GM23338 (cell line): ENCODE results near the gene OFD1. TPM values are rescaled to one million over a fixed set of nuclear protein-coding genes. Genes with fewer than 3 reads are reported as not detected.

Source experiments
- ATAC-seq: fragments of 200-7000 bp; cut with Tn5 transposase; 3 replicates; pipeline ENCODE4 v1.9.1; 2020
- DNase-seq: peaks from one replicate; pipeline ENCODE4 v3.0.0-alpha.2; 2015; ENCODE audit warnings: low spot score
- H2AFZ ChIP-seq: fragments of 200-600 bp; sonication (generic); 2 replicates; pipeline ENCODE4 v1.8.0; 2016; ENCODE audit warnings: antibody characterized with exemption, mild to moderate bottlenecking, moderate library complexity
- H3F3A ChIP-seq: fragments of 200-600 bp; sonication (generic); replicated peaks from 2 replicates; pipeline ENCODE4 v1.8.0; 2017; ENCODE audit warnings: antibody characterized with exemption, mixed run types, low read depth
- H3K27ac ChIP-seq: fragments of 200-600 bp; sonication (generic); 2 replicates; pipeline ENCODE4 v1.6.1; 2016; ENCODE audit warnings: low read depth
- H3K27me3 ChIP-seq: fragments of 200-600 bp; sonication (generic); 2 replicates; pipeline ENCODE4 v1.8.0; 2016; ENCODE audit warnings: mild to moderate bottlenecking, mixed run types, moderate library complexity; ENCODE audit not compliant: insufficient read depth
- H3K36me3 ChIP-seq: fragments of 200-600 bp; sonication (generic); 2 replicates; pipeline ENCODE4 v1.8.0; 2016; ENCODE audit warnings: mild to moderate bottlenecking; ENCODE audit not compliant: insufficient read depth
- H3K4me1 ChIP-seq: fragments of 200-600 bp; sonication (generic); 2 replicates; pipeline ENCODE4 v1.8.0; 2016; ENCODE audit warnings: mild to moderate bottlenecking, moderate library complexity; ENCODE audit not compliant: insufficient read depth
- H3K4me2 ChIP-seq: fragments of 200-600 bp; sonication (generic); 2 replicates; pipeline ENCODE4 v1.7.1; 2017; ENCODE audit warnings: mixed run types
- H3K4me3 ChIP-seq: fragments of 200-600 bp; sonication (generic); 2 replicates; pipeline ENCODE4 v1.6.1; 2016; ENCODE audit warnings: mixed run types
- H3K79me2 ChIP-seq: fragments of 200-600 bp; sonication (generic); replicated peaks from 2 replicates; pipeline ENCODE4 v1.8.0; 2017; ENCODE audit warnings: mild to moderate bottlenecking; ENCODE audit not compliant: insufficient read depth
- H3K9me2 ChIP-seq: fragments of 200-600 bp; sonication (generic); 2 replicates; pipeline ENCODE4 v1.8.0; 2017; ENCODE audit not compliant: insufficient read depth
- H4K20me1 ChIP-seq: fragments of 200-600 bp; sonication (generic); replicated peaks from 2 replicates; pipeline ENCODE4 v1.8.0; 2017; ENCODE audit warnings: mild to moderate bottlenecking; ENCODE audit not compliant: insufficient read depth
- H3K27ac Mint-ChIP-seq: 2 replicates; pipeline ENCODE4 v1.8.0; 2020; ENCODE audit warnings: inconsistent platforms, mild to moderate bottlenecking, moderate library complexity, mixed read lengths
- H3K27me3 Mint-ChIP-seq: 3 replicates; pipeline ENCODE4 v1.8.0; 2022; ENCODE audit warnings: low read depth, mild to moderate bottlenecking, moderate library complexity, mixed read lengths, inconsistent platforms; ENCODE audit not compliant: insufficient read depth, poor library complexity
- H3K36me3 Mint-ChIP-seq: 3 replicates; pipeline ENCODE4 v1.8.0; 2021; ENCODE audit warnings: low read depth, mild to moderate bottlenecking, inconsistent platforms, moderate library complexity, mixed read lengths
- H3K4me1 Mint-ChIP-seq: 3 replicates; pipeline ENCODE4 v1.8.0; 2020; ENCODE audit warnings: mild to moderate bottlenecking, inconsistent platforms, mixed read lengths
- H3K4me3 Mint-ChIP-seq: 3 replicates; pipeline ENCODE4 v1.8.0; 2021; ENCODE audit warnings: moderate library complexity, mild to moderate bottlenecking, inconsistent platforms, mixed read lengths
- H3K9me3 Mint-ChIP-seq: 3 replicates; pipeline ENCODE4 v1.8.0; 2020; ENCODE audit warnings: moderate library complexity, mild to moderate bottlenecking, inconsistent platforms, mixed read lengths
- CREB1 ChIP-seq: fragments of 250-450 bp; sonication (Bioruptor Pico); IDR thresholded peaks from 2 replicates; pipeline ENCODE4 v1.5.0; 2020; ENCODE audit warnings: low read depth, mild to moderate bottlenecking, moderate library complexity
- EZH2 ChIP-seq: fragments of 200-600 bp; sonication (generic); IDR thresholded peaks from one replicate; pipeline ENCODE4 v1.8.0; 2017; ENCODE audit warnings: antibody characterized with exemption, mild to moderate bottlenecking, low read depth; ENCODE audit not compliant: unreplicated experiment
- EZH2phosphoT487 ChIP-seq: fragments of 200-600 bp; sonication (generic); IDR thresholded peaks from one replicate; pipeline ENCODE4 v1.8.1; 2018; ENCODE audit warnings: antibody characterized with exemption; ENCODE audit not compliant: unreplicated experiment
- JUNB ChIP-seq: IDR thresholded peaks from one replicate; pipeline ENCODE4 v1.6.1; 2016; ENCODE audit warnings: antibody characterized with exemption; ENCODE audit not compliant: unreplicated experiment
- NANOG ChIP-seq: IDR thresholded peaks from 2 replicates; pipeline ENCODE4 v1.6.1; 2016; ENCODE audit warnings: antibody characterized with exemption, borderline replicate concordance
- POLR2AphosphoS5 ChIP-seq: IDR thresholded peaks from 2 replicates; pipeline ENCODE4 v1.6.1; 2016; ENCODE audit warnings: antibody characterized with exemption, low read depth
- STAT1 ChIP-seq: IDR thresholded peaks from one replicate; pipeline ENCODE4 v1.6.1; 2016; ENCODE audit warnings: antibody characterized with exemption; ENCODE audit not compliant: unreplicated experiment
- ZNF114 ChIP-seq: fragments of 250-450 bp; sonication (Bioruptor Pico); IDR thresholded peaks from 2 replicates; pipeline ENCODE4 v1.5.0; 2020; ENCODE audit warnings: mild to moderate bottlenecking, moderate library complexity
- ZNF331 ChIP-seq: fragments of 250-450 bp; sonication (Bioruptor Pico); IDR thresholded peaks from 2 replicates; pipeline ENCODE4 v1.5.0; 2020; ENCODE audit warnings: low read depth, mild to moderate bottlenecking, moderate library complexity
- polyA plus RNA-seq: library from polyadenylated mRNA; unstranded; fragments of >200 nt; fragmentation: Nextera tagmentation; extraction: Ambion mirVana; gene quantifications from 2 replicates; pipeline ENCODE4 v1.2.1, GENCODE V29; 2016
- total RNA-seq: library from RNA; depleted of rRNA; stranded (reverse); fragments of >200 nt; shearing (Covaris generic); gene quantifications from 2 replicates; pipeline ENCODE4 v1.2.3, GENCODE V29; 2014
- TF ChIP-seq, protein P1 (sequence below): IDR thresholded peaks from 2 replicates; pipeline ENCODE4 v1.6.1; 2016; ENCODE audit warnings: antibody characterized with exemption
- TF ChIP-seq, protein P2 (sequence below): fragments of 250-450 bp; sonication (Bioruptor Pico); IDR thresholded peaks from 2 replicates; pipeline ENCODE4 v1.5.0; 2020; ENCODE audit warnings: mild to moderate bottlenecking, moderate library complexity
- TF ChIP-seq, protein P3 (sequence below), 2 experiments: fragments of 200-600 bp in 1 of 2; sonication (generic) in 1 of 2; conservative IDR thresholded peaks; 2 replicates each; pipeline versions ENCODE4 v1.5.1 to v1.6.1; 2016 to 2017; ENCODE audit warnings: antibody characterized with exemption in 2 of 2, low read depth in 2 of 2, mild to moderate bottlenecking in 2 of 2, moderate library complexity in 1 of 2
- TF ChIP-seq, protein P4 (sequence below): IDR thresholded peaks from one replicate; pipeline ENCODE4 v1.6.1; 2018; ENCODE audit warnings: antibody characterized with exemption; ENCODE audit not compliant: unreplicated experiment

OFD1 gene
- total and polyA plus RNA-seq, 2 experiments from 2014 or later: 21.2 to 55.0 TPM

DNA sequence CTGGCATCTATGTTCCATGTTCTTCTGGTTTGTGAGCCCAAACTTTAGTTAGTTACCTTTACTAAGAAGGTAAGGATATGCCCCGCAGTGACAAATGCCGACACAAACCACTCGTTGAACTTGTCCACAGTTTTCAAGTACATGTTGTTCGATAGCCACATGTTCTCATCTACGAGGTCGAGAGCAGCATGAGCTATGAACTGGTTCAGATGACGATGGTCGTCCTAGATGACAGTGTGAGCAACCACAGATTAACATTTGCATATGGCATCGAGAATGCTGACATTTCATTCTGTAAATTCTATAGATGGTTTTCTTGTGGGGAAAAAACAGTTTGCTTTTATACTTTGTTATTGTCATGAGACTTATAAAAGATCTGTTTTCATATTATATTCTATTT, 18.1 kb upstream of the OFD1 start:
- no peaks in the 10 kb centered on the region for H4K20me1 ChIP-seq
- Mint-ChIP-seq H3K36me3 (peaks cover 29% of the 10 kb centered on the region; the same call in 2 of the 3 replicates), H3K27me3 (no peaks in the 10 kb centered on the region), H3K4me3 (no peak overlapping the region), H3K9me3 (no peaks in the 10 kb centered on the region; the same call in 2 of the 3 replicates), H3K27ac (no peak overlapping the region), H3K4me1 (no peaks in the 10 kb centered on the region)
- ATAC-seq (no peak), DNase-seq (no peak)
- no peak overlapping the region for H3K4me3 ChIP-seq
- no peak overlapping the region for H2AFZ ChIP-seq
- no peak overlapping the region for H3K27ac ChIP-seq
- H3K27me3 ChIP-seq: no peaks in the 10 kb centered on the region
- H3K79me2 ChIP-seq: no peaks in the 10 kb centered on the region
- H3K4me1 ChIP-seq: no peaks in the 10 kb centered on the region
- H3F3A ChIP-seq: no peaks in the 10 kb centered on the region
- H3K9me2 ChIP-seq: no peaks in the 10 kb centered on the region
- H3K4me2 ChIP-seq: no peak overlapping the region
- no peaks in the 10 kb centered on the region for H3K36me3 ChIP-seq
- TF ChIP-seq, protein P1, sequence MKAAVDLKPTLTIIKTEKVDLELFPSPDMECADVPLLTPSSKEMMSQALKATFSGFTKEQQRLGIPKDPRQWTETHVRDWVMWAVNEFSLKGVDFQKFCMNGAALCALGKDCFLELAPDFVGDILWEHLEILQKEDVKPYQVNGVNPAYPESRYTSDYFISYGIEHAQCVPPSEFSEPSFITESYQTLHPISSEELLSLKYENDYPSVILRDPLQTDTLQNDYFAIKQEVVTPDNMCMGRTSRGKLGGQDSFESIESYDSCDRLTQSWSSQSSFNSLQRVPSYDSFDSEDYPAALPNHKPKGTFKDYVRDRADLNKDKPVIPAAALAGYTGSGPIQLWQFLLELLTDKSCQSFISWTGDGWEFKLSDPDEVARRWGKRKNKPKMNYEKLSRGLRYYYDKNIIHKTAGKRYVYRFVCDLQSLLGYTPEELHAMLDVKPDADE: no peak
- TF ChIP-seq ZNF114 (CRISPR knock-in tag): no peak
- TF ChIP-seq POLR2AphosphoS5: no peak
- no peak for TF ChIP-seq JUNB
- no peak for TF ChIP-seq NANOG
- TF ChIP-seq, protein P2, sequence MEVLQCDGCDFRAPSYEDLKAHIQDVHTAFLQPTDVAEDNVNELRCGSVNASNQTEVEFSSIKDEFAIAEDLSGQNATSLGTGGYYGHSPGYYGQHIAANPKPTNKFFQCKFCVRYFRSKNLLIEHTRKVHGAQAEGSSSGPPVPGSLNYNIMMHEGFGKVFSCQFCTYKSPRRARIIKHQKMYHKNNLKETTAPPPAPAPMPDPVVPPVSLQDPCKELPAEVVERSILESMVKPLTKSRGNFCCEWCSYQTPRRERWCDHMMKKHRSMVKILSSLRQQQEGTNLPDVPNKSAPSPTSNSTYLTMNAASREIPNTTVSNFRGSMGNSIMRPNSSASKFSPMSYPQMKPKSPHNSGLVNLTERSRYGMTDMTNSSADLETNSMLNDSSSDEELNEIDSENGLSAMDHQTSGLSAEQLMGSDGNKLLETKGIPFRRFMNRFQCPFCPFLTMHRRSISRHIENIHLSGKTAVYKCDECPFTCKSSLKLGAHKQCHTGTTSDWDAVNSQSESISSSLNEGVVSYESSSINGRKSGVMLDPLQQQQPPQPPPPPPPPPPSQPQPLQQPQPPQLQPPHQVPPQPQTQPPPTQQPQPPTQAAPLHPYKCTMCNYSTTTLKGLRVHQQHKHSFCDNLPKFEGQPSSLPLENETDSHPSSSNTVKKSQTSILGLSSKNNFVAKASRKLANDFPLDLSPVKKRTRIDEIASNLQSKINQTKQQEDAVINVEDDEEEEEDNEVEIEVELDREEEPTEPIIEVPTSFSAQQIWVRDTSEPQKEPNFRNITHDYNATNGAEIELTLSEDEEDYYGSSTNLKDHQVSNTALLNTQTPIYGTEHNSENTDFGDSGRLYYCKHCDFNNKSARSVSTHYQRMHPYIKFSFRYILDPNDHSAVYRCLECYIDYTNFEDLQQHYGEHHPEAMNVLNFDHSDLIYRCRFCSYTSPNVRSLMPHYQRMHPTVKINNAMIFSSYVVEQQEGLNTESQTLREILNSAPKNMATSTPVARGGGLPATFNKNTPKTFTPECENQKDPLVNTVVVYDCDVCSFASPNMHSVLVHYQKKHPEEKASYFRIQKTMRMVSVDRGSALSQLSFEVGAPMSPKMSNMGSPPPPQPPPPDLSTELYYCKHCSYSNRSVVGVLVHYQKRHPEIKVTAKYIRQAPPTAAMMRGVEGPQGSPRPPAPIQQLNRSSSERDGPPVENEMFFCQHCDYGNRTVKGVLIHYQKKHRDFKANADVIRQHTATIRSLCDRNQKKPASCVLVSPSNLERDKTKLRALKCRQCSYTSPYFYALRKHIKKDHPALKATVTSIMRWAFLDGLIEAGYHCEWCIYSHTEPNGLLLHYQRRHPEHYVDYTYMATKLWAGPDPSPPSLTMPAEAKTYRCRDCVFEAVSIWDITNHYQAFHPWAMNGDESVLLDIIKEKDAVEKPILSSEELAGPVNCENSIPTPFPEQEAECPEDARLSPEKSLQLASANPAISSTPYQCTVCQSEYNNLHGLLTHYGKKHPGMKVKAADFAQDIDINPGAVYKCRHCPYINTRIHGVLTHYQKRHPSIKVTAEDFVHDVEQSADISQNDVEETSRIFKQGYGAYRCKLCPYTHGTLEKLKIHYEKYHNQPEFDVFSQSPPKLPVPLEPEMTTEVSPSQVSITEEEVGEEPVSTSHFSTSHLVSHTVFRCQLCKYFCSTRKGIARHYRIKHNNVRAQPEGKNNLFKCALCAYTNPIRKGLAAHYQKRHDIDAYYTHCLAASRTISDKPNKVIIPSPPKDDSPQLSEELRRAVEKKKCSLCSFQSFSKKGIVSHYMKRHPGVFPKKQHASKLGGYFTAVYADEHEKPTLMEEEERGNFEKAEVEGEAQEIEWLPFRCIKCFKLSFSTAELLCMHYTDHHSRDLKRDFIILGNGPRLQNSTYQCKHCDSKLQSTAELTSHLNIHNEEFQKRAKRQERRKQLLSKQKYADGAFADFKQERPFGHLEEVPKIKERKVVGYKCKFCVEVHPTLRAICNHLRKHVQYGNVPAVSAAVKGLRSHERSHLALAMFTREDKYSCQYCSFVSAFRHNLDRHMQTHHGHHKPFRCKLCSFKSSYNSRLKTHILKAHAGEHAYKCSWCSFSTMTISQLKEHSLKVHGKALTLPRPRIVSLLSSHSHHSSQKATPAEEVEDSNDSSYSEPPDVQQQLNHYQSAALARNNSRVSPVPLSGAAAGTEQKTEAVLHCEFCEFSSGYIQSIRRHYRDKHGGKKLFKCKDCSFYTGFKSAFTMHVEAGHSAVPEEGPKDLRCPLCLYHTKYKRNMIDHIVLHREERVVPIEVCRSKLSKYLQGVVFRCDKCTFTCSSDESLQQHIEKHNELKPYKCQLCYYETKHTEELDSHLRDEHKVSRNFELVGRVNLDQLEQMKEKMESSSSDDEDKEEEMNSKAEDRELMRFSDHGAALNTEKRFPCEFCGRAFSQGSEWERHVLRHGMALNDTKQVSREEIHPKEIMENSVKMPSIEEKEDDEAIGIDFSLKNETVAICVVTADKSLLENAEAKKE (CRISPR knock-in tag): no peak
- TF ChIP-seq EZH2: no peak
- TF ChIP-seq STAT1: no peak
- no peak for TF ChIP-seq ZNF331 (CRISPR knock-in tag)
- TF ChIP-seq, protein P3, sequence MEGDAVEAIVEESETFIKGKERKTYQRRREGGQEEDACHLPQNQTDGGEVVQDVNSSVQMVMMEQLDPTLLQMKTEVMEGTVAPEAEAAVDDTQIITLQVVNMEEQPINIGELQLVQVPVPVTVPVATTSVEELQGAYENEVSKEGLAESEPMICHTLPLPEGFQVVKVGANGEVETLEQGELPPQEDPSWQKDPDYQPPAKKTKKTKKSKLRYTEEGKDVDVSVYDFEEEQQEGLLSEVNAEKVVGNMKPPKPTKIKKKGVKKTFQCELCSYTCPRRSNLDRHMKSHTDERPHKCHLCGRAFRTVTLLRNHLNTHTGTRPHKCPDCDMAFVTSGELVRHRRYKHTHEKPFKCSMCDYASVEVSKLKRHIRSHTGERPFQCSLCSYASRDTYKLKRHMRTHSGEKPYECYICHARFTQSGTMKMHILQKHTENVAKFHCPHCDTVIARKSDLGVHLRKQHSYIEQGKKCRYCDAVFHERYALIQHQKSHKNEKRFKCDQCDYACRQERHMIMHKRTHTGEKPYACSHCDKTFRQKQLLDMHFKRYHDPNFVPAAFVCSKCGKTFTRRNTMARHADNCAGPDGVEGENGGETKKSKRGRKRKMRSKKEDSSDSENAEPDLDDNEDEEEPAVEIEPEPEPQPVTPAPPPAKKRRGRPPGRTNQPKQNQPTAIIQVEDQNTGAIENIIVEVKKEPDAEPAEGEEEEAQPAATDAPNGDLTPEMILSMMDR (conservative IDR thresholded peaks at IDR 0.05; ENCODE audit: low read depth in 2 of 2): no peak
- no peak for TF ChIP-seq CREB1
- TF ChIP-seq, protein P4, sequence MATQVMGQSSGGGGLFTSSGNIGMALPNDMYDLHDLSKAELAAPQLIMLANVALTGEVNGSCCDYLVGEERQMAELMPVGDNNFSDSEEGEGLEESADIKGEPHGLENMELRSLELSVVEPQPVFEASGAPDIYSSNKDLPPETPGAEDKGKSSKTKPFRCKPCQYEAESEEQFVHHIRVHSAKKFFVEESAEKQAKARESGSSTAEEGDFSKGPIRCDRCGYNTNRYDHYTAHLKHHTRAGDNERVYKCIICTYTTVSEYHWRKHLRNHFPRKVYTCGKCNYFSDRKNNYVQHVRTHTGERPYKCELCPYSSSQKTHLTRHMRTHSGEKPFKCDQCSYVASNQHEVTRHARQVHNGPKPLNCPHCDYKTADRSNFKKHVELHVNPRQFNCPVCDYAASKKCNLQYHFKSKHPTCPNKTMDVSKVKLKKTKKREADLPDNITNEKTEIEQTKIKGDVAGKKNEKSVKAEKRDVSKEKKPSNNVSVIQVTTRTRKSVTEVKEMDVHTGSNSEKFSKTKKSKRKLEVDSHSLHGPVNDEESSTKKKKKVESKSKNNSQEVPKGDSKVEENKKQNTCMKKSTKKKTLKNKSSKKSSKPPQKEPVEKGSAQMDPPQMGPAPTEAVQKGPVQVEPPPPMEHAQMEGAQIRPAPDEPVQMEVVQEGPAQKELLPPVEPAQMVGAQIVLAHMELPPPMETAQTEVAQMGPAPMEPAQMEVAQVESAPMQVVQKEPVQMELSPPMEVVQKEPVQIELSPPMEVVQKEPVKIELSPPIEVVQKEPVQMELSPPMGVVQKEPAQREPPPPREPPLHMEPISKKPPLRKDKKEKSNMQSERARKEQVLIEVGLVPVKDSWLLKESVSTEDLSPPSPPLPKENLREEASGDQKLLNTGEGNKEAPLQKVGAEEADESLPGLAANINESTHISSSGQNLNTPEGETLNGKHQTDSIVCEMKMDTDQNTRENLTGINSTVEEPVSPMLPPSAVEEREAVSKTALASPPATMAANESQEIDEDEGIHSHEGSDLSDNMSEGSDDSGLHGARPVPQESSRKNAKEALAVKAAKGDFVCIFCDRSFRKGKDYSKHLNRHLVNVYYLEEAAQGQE: no peak
- no peak for TF ChIP-seq EZH2phosphoT487
